Renal cortical epithelial cell (primary cell): Measurements from ENCODE around the gene PROSER2. TPM values are rescaled to one million over a fixed set of nuclear protein-coding genes. Genes with fewer than 3 reads are reported as not detected.
"Not testable (repeated sequence)": the region's sequence is repeated elsewhere in the genome, so short reads cannot be mapped to it uniquely, and the experiment has no call there.

Source experiments
- DNase-seq: peaks from one replicate; pipeline ENCODE4 v3.0.0-alpha.2; 2011; ENCODE audit warnings: low read depth
- total RNA-seq: library from RNA; depleted of rRNA; stranded (reverse); fragments of >200 nt; gene quantifications from 2 replicates; pipeline ENCODE4 v1.2.3, GENCODE V29; 2014

The PROSER2 gene
- total RNA-seq, 1 donor from 2014 or later: 60.9 TPM

GRCh38 chr10:11835704-11836103 lies 12.5 kb downstream of the PROSER2 start:
- DNase-seq: no peak

- DNase-seq: no peak
Measured at GRCh38 chr10:11837372-11838161, 14.4 kb downstream of the PROSER2 start.

GRCh38 chr10:11838298-11838852 lies 15.2 kb downstream of the PROSER2 start:
- no peak for DNase-seq

GRCh38 chr10:11841375-11841774 lies 18.2 kb downstream of the PROSER2 start:
- DNase-seq: no peak

- no peak for DNase-seq
Measured at GRCh38 chr10:11842411-11842810, 19.3 kb downstream of the PROSER2 start.

GRCh38 chr10:11845113-11845512 lies 22.0 kb downstream of the PROSER2 start:
- DNase-seq: no peak

- no peak for DNase-seq
Measured at GRCh38 chr10:11846542-11846941, 23.4 kb downstream of the PROSER2 start.

- no peak for DNase-seq
Measured at GRCh38 chr10:11849277-11849676, 26.1 kb downstream of the PROSER2 start.

GRCh38 chr10:11849911-11850310 lies 26.8 kb downstream of the PROSER2 start:
- no peak for DNase-seq

GRCh38 chr10:11851910-11852309 lies 28.8 kb downstream of the PROSER2 start:
- DNase-seq: no peak

- not testable (repeated sequence) for DNase-seq
Measured at GRCh38 chr10:11852637-11853036, 29.5 kb downstream of the PROSER2 start.

GRCh38 chr10:11853468-11853867 lies 30.3 kb downstream of the PROSER2 start:
- DNase-seq: no peak

- DNase-seq: no peak
Measured at GRCh38 chr10:11854301-11854700, 31.1 kb downstream of the PROSER2 start.

- no peak for DNase-seq
Measured at GRCh38 chr10:11856089-11856488, 32.9 kb downstream of the PROSER2 start.

GRCh38 chr10:11856678-11857077 lies 33.5 kb downstream of the PROSER2 start:
- DNase-seq: no peak

GRCh38 chr10:11858093-11858492 lies 34.9 kb downstream of the PROSER2 start:
- DNase-seq: no peak

- DNase-seq: no peak
Measured at GRCh38 chr10:11861341-11861740, 38.2 kb downstream of the PROSER2 start.

- DNase-seq: no peak
Measured at GRCh38 chr10:11861811-11862428, 38.8 kb downstream of the PROSER2 start.

- no peak for DNase-seq
Measured at GRCh38 chr10:11863353-11864109, 40.4 kb downstream of the PROSER2 start.

- no peak for DNase-seq
Measured at GRCh38 chr10:11864727-11865126, 41.6 kb downstream of the PROSER2 start.

GRCh38 chr10:11865561-11865960 lies 42.4 kb downstream of the PROSER2 start:
- DNase-seq: no peak

GRCh38 chr10:11866199-11866925 lies 43.2 kb downstream of the PROSER2 start:
- no peak for DNase-seq
